ENCODE data around the gene UBALD2.

DNA sequence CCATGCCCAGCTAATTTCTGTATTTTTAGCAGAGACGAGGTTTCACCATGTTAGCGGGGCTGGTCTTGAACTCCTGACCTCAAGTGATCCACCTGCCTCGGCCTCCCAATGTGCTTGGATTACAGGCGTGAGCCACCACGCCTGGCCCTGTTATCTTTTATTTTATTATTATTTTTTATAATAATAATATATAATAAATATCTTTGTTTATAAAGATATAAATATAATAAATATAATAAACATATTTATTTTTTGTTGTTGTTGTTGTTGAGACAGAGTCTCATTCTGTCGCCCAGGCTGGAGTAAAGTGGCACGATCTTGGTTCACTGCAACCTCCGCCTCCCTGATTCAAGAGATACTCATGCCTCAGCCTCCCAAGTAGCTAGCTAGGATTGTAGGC is 17.8 kb upstream of the UBALD2 start:
- no peak for TF ChIP-seq CTCF (IDR thresholded peaks at IDR 0.05)
- no peak for TF ChIP-seq POLR2A (IDR thresholded peaks at IDR 0.05)
- no peak for TF ChIP-seq POLR2AphosphoS5 (IDR thresholded peaks at IDR 0.05)

Measured in breast epithelium (tissue), 3 donors.